H1 (cell line): ENCODE data around the gene AP2A2. TPM values are rescaled to one million over a fixed set of nuclear protein-coding genes. Genes with fewer than 3 reads are reported as not detected.

Experiments
- CTCF ChIA-PET: fragments of 300-600 bp; sonication (Branson Sonifier 250); formaldehyde crosslinking; loops from one replicate; lab custom pipeline; 2021; ENCODE audit not compliant: partially characterized antibody; lab: Charles Lee
- POLR2A ChIA-PET: fragments of 300-600 bp; sonication (Branson Sonifier 250); formaldehyde crosslinking; loops from one replicate; lab custom pipeline; 2021; ENCODE audit warnings: inconsistent platforms; ENCODE audit not compliant: partially characterized antibody; lab: Charles Lee
- DNase-seq, 2 experiments: peaks; one replicate each; pipeline versions ENCODE4 v3.0.0 to v3.0.0-alpha.2; 2010 to 2022; ENCODE audit warnings: low spot score in 2 of 2, low read depth in 1 of 2, mixed read lengths in 1 of 2
- FAIRE-seq: peaks from 2 replicates; lab custom pipeline; 2011; peaks lifted over from hg19 to GRCh38; lab: Jason Lieb, UNC
- H2AFZ ChIP-seq: 2 replicates; pipeline ENCODE4 v1.8.1; 2012; ENCODE audit warnings: low read length, inconsistent platforms
- H2AK5ac ChIP-seq: 2 replicates; pipeline ENCODE4 v1.6.1; 2013; ENCODE audit warnings: low read depth, low read length
- H2BK120ac ChIP-seq: replicated peaks from 2 replicates; pipeline ENCODE3; 2013; ENCODE audit warnings: low read depth, low read length, inconsistent platforms
- H2BK12ac ChIP-seq: 2 replicates; pipeline ENCODE4 v1.6.1; 2013; ENCODE audit warnings: low read depth, low read length
- H2BK15ac ChIP-seq: 2 replicates; pipeline ENCODE4 v1.6.1; 2013; ENCODE audit warnings: low read length
- H2BK20ac ChIP-seq: 2 replicates; pipeline ENCODE4 v1.6.1; 2013; ENCODE audit warnings: low read length
- H2BK5ac ChIP-seq: 2 replicates; pipeline ENCODE4 v1.6.1; 2013; ENCODE audit warnings: low read depth, low read length
- H3K14ac ChIP-seq: 2 replicates; pipeline ENCODE4 v1.6.1; 2013; ENCODE audit warnings: inconsistent platforms; ENCODE audit not compliant: insufficient read length
- H3K18ac ChIP-seq: 2 replicates; pipeline ENCODE4 v1.6.1; 2013; ENCODE audit warnings: low read length; ENCODE audit errors: extremely low read depth
- H3K23ac ChIP-seq: 2 replicates; pipeline ENCODE4 v1.6.1; 2013; ENCODE audit warnings: inconsistent platforms; ENCODE audit not compliant: insufficient read length
- H3K23me2 ChIP-seq: 2 replicates; pipeline ENCODE4 v1.6.1; 2013; ENCODE audit warnings: low read depth, low read length
- H3K27ac ChIP-seq: 2 replicates; pipeline ENCODE4 v1.6.1; 2011; ENCODE audit warnings: low read depth, low read length, inconsistent platforms
- H3K27me3 ChIP-seq, 4 experiments: replicated peaks in 1 of 4; 1 replicate in 1 of 4; 2 replicates in 3 of 4; pipeline versions ENCODE4 v1.6.1 to v1.8.1; 2011 to 2013; ENCODE audit warnings: low read length in 3 of 4, mild to moderate bottlenecking in 3 of 4, inconsistent platforms in 2 of 4, mixed read lengths in 2 of 4, moderate library complexity in 1 of 4; ENCODE audit not compliant: control insufficient read depth in 3 of 4, insufficient read depth in 3 of 4; ENCODE audit errors: extremely low read depth in 1 of 4
- H3K36me3 ChIP-seq, 4 experiments: 2 replicates each; pipeline versions ENCODE4 v1.6.1 to v1.8.1; 2011 to 2013; ENCODE audit warnings: mild to moderate bottlenecking in 4 of 4, low read length in 3 of 4, moderate library complexity in 2 of 4, control low read depth in 1 of 4, inconsistent platforms in 1 of 4; ENCODE audit not compliant: insufficient read depth in 4 of 4, control insufficient read depth in 2 of 4
- H3K4ac ChIP-seq: replicated peaks from 2 replicates; pipeline ENCODE3; 2013; ENCODE audit warnings: low read length, low read depth, mixed read lengths, inconsistent platforms; ENCODE audit not compliant: insufficient read length
- H3K4me1 ChIP-seq, 4 experiments: replicated peaks in 1 of 4; 1 replicate in 1 of 4; 2 replicates in 3 of 4; pipeline versions ENCODE4 v1.6.1 to v1.8.1; 2011 to 2013; ENCODE audit warnings: low read length in 3 of 4, inconsistent platforms in 2 of 4, mixed read lengths in 1 of 4; ENCODE audit not compliant: insufficient read depth in 4 of 4, control insufficient read depth in 3 of 4
- H3K4me2 ChIP-seq, 2 experiments: 2 replicates each; pipeline versions ENCODE4 v1.6.1 to v1.8.1; 2011 to 2013; ENCODE audit warnings: low read depth in 2 of 2, low read length in 2 of 2, control low read depth in 1 of 2, inconsistent platforms in 1 of 2, mild to moderate bottlenecking in 1 of 2; ENCODE audit not compliant: insufficient read depth in 1 of 2
- H3K4me3 ChIP-seq, 4 experiments: fragments of 200-600, 300-600 bp in 1 of 4; sonication (generic), shearing (Covaris generic), sonication (Bioruptor Twin) in 1 of 4; 2 replicates each; pipeline versions ENCODE4 v1.5.1 to v1.8.1; 2011 to 2016; ENCODE audit warnings: low read length in 4 of 4, low read depth in 3 of 4, control low read depth in 2 of 4, inconsistent platforms in 2 of 4, mild to moderate bottlenecking in 2 of 4, mixed read lengths in 1 of 4, moderate library complexity in 1 of 4; ENCODE audit not compliant: insufficient read depth in 2 of 4; ENCODE audit errors: extremely low read depth in 1 of 4
- H3K56ac ChIP-seq: replicated peaks from 2 replicates; pipeline ENCODE3; 2013; ENCODE audit warnings: low read depth, mild to moderate bottlenecking, mixed read lengths, low read length, inconsistent platforms; ENCODE audit not compliant: insufficient read length
- H3K79me1 ChIP-seq: 2 replicates; pipeline ENCODE4 v1.6.1; 2013; ENCODE audit warnings: low read depth, low read length, control low read depth
- H3K79me2 ChIP-seq, 2 experiments: 2 replicates each; pipeline versions ENCODE4 v1.6.1 to v1.8.1; 2012 to 2013; ENCODE audit warnings: low read length in 2 of 2, mild to moderate bottlenecking in 2 of 2, inconsistent platforms in 1 of 2; ENCODE audit not compliant: insufficient read depth in 2 of 2, control insufficient read depth in 1 of 2
- H3K9ac ChIP-seq, 4 experiments: replicated peaks in 1 of 4; 1 replicate in 1 of 4; 2 replicates in 3 of 4; pipeline versions ENCODE4 v1.6.1 to v1.8.1; 2011 to 2013; ENCODE audit warnings: low read depth in 3 of 4, low read length in 3 of 4, control low read depth in 2 of 4, mild to moderate bottlenecking in 2 of 4, moderate library complexity in 2 of 4, inconsistent platforms in 1 of 4; ENCODE audit errors: extremely low read depth in 1 of 4
- H3K9me3 ChIP-seq, 2 experiments: 2 replicates each; pipeline versions ENCODE4 v1.6.1 to v1.8.1; 2012 to 2013; ENCODE audit warnings: mild to moderate bottlenecking in 2 of 2, moderate library complexity in 2 of 2, control low read depth in 1 of 2, inconsistent platforms in 1 of 2, low read depth in 1 of 2, low read length in 1 of 2, mixed read lengths in 1 of 2; ENCODE audit not compliant: insufficient read depth in 2 of 2
- H4K20me1 ChIP-seq, 2 experiments: replicated peaks in 1 of 2; 2 replicates each; pipeline versions ENCODE3 to v1.8.1; 2011 to 2013; ENCODE audit warnings: inconsistent platforms in 2 of 2, low read length in 2 of 2, mild to moderate bottlenecking in 1 of 2; ENCODE audit not compliant: insufficient read depth in 2 of 2, control insufficient read depth in 1 of 2
- H4K5ac ChIP-seq: 2 replicates; pipeline ENCODE4 v1.6.1; 2013; ENCODE audit warnings: low read length, low read depth, mixed read lengths, inconsistent platforms; ENCODE audit not compliant: insufficient read length
- H4K8ac ChIP-seq: 2 replicates; pipeline ENCODE4 v1.8.0; 2013; ENCODE audit warnings: mild to moderate bottlenecking, moderate library complexity, low read length, inconsistent platforms; ENCODE audit not compliant: insufficient read depth; ENCODE audit errors: extremely low read depth
- H4K91ac ChIP-seq: replicated peaks from 2 replicates; pipeline ENCODE3; 2013; ENCODE audit warnings: low read length, mixed read lengths, inconsistent platforms; ENCODE audit not compliant: insufficient read length
- ATF3 ChIP-seq: IDR thresholded peaks from 2 replicates; pipeline ENCODE4 v1.6.1; 2011; ENCODE audit warnings: low read depth, mild to moderate bottlenecking, low read length; ENCODE audit not compliant: insufficient read depth
- CBX5 ChIP-seq: fragments of 300-800, 300-1000 bp; sonication (generic); IDR thresholded peaks from 2 replicates; pipeline ENCODE4 v1.7.1; 2016; ENCODE audit warnings: antibody characterized with exemption, low read length, low read depth
- EP300 ChIP-seq, 2 experiments: IDR thresholded peaks; 1 replicate in 1 of 2; 2 replicates in 1 of 2; pipeline ENCODE4 v1.6.1; 2011 to 2012; ENCODE audit warnings: low read depth in 2 of 2, low read length in 2 of 2, mild to moderate bottlenecking in 2 of 2, borderline replicate concordance in 1 of 2, inconsistent platforms in 1 of 2, moderate library complexity in 1 of 2
- HDAC2 ChIP-seq, 2 experiments: fragments of 300-600 bp in 1 of 2; sonication (generic) in 1 of 2; IDR thresholded peaks; 2 replicates each; pipeline ENCODE4 v1.6.1; 2011 to 2012; ENCODE audit warnings: low read depth in 2 of 2, low read length in 2 of 2, mild to moderate bottlenecking in 2 of 2, moderate library complexity in 2 of 2, borderline replicate concordance in 1 of 2, inconsistent platforms in 1 of 2
- JUN ChIP-seq: IDR thresholded peaks from 2 replicates; pipeline ENCODE4 v1.6.1; 2011; ENCODE audit warnings: low read depth, mild to moderate bottlenecking, improper control_type of control experiment, low read length
- MAFK ChIP-seq: IDR thresholded peaks from 2 replicates; pipeline ENCODE4 v1.6.1; 2012; ENCODE audit warnings: low read depth, mild to moderate bottlenecking, improper control_type of control experiment, low read length
- SIN3A ChIP-seq, 2 experiments: IDR thresholded peaks in 1 of 2; conservative IDR thresholded peaks in 1 of 2; 2 replicates each; pipeline ENCODE4 v1.6.1; 2011 to 2012; ENCODE audit warnings: low read length in 2 of 2, improper control_type of control experiment in 1 of 2, low read depth in 1 of 2, mild to moderate bottlenecking in 1 of 2
- YY1 ChIP-seq: IDR thresholded peaks from 2 replicates; pipeline ENCODE4 v1.6.1; 2011; ENCODE audit warnings: low read depth, mild to moderate bottlenecking, low read length
- WGBS, 2 experiments: shearing (Covaris generic) in 1 of 2; methylation state at CpG; one replicate each; pipeline versions ENCODE4 v1.1.6 to v1.1.7; 2013 to 2015; ENCODE audit warnings: low lambda C conversion rate in 2 of 2, mixed read lengths in 2 of 2, inconsistent platforms in 1 of 2, low coverage in 1 of 2, missing lambda C conversion rate in 1 of 2; ENCODE audit not compliant: insufficient replicate concordance in 2 of 2, insufficient coverage in 1 of 2, insufficient read length in 1 of 2; ENCODE audit errors: extremely low coverage in 1 of 2, missing lambda C conversion rate in 1 of 2; 5-methylcytosine and 5-hydroxymethylcytosine counted together
- polyA plus RNA-seq, 7 experiments: library from polyadenylated mRNA; depleted of rRNA in 3 of 7; stranded (reverse) in 5 of 7; unstranded in 2 of 7; fragments of >200 nt in 5 of 7; fragments of 200-250 nt in 2 of 7; gene quantifications; 1 replicate in 5 of 7; 2 replicates in 1 of 7; 4 replicates in 1 of 7; pipeline versions ENCODE4 v1.2.1 to v1.2.3, GENCODE V29; 2011 to 2013; ENCODE audit warnings: missing spikeins in 2 of 7, mixed read lengths in 2 of 7
- total RNA-seq: library from RNA; stranded (reverse); fragmentation: NEBNext Ultra II Directional; extraction: Animal tissue kit (Norgen Biotek cat#: 25700); gene quantifications from 2 replicates; pipeline ENCODE4 v1.2.1, GENCODE V29; 2021

AP2A2 gene
- total and polyA plus RNA-seq, 2 of the 8 experiments (the other 6 are each of a cell fraction or from before 2014, with no cell fraction given), result 50.0 to 65.0 TPM

GRCh38 chr11:890794-891540 lies 34.7 kb upstream of the AP2A2 start:
- H3K9ac ChIP-seq, result no peak overlapping the region
- TF ChIP-seq YY1 (no peak), MAFK (no peak), EP300 (IDR thresholded peaks at IDR 0.05; ENCODE audit: borderline replicate concordance in 1 of 2, low read depth in 2 of 2, low read length in 2 of 2) (no peak), ATF3 (no peak), SIN3A (conservative IDR thresholded peaks at IDR 0.05 in 1 of 2, IDR thresholded peaks at IDR 0.05 in 1 of 2; ENCODE audit: low read depth in 1 of 2, low read length in 2 of 2) (no peak), CBX5 (no peak), HDAC2 (IDR thresholded peaks at IDR 0.05; ENCODE audit: borderline replicate concordance in 1 of 2, low read depth in 2 of 2, low read length in 2 of 2) (no peak), JUN (no peak)

More at GRCh38 chr11:890794-891540, 34.7 kb upstream of the AP2A2 start:
- FAIRE-seq (no peak), DNase-seq (no peak)
- Histone ChIP-seq H2AK5ac (no peak overlapping the region), H2BK5ac (no peak overlapping the region), H2BK20ac (no peak overlapping the region), H4K91ac (no peak overlapping the region), H3K23me2 (no peaks in the 10 kb centered on the region), H3K56ac (no peak overlapping the region), H3K9me3 (no peaks in the 10 kb centered on the region), H3K18ac (no peak overlapping the region), H4K20me1 (peaks cover 0 to 19% of the 10 kb centered on the region in 2 experiments), H3K27ac (no peak overlapping the region), H3K14ac (no peak overlapping the region), H2AFZ (no peak overlapping the region), H3K4me1 (peaks cover 0 to 5% (median 3%) of the 10 kb centered on the region in 4 experiments; a peak in 4 of 7 replicates), H2BK15ac (no peak overlapping the region), H3K79me1 (no peaks in the 10 kb centered on the region), H4K5ac (no peak overlapping the region), H2BK12ac (peak overlapping the region; percentile 68; the same call in 1 of the 2 replicates), H3K79me2 (no peaks in the 10 kb centered on the region), H3K27me3 (no peaks in the 10 kb centered on the region), H2BK120ac (no peak overlapping the region), H3K36me3 (peaks cover 0 to 12% (median 7%) of the 10 kb centered on the region in 4 experiments; a peak in 3 of 8 replicates), H3K23ac (no peak overlapping the region), H3K4ac (no peak overlapping the region), H3K4me3 (no peak overlapping the region), H3K4me2 (no peak overlapping the region), H4K8ac (no peak overlapping the region)
- CTCF ChIA-PET, result interaction anchor here (0.6 to 4.8 kb wide), 15 partner anchors 10 to 99 kb away, joined by 3 to 20 read pairs (median 3); no protein-coding TSS in a partner anchor
- POLR2A ChIA-PET, result interaction anchor here (0.7 to 2.0 kb wide), 11 partner anchors 18 to 122 kb away, joined by 3 to 8 read pairs (median 4); partner anchors contain the start of gene PNPLA2
- 84% methylated on average over 16 of the region's 27 CpGs; no CpG with 5 or more reads in 1 of the 2 experiments for WGBS, 2 experiments
